ENCODE measurements around the gene RABGAP1L.

DNA sequence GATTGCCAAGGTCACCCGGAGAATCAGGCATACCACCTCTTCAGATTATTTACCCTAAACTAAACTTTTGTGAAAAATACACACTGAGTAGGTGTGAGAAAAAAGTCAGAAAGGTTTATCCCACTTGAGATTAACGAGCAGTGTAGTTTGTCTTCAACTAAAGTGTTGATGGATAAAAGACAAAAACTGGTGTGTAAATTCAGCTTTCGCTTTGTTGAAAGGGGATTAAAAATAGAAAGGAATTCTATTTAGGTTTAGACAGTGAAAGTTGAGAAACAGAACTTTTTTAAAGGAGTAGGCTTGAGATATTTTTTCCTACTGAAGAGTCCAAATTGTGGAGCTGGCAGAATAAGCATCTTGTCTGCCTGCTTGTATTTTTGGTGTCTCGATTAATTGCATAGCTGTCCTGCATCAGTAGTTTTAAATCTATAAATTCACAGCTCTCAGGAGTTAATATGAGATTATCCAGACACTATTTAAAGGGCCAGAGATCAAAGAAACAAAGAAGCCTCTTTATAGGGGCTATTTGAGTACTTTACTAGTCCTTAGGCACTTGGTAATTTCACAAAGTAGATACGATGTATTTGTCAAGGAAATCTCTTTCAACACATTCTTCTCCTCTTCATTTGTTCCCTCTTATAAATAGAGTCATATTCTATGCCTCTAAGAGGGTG lies 46.7 kb upstream of the RABGAP1L start:
- TF ChIP-seq, protein P1, sequence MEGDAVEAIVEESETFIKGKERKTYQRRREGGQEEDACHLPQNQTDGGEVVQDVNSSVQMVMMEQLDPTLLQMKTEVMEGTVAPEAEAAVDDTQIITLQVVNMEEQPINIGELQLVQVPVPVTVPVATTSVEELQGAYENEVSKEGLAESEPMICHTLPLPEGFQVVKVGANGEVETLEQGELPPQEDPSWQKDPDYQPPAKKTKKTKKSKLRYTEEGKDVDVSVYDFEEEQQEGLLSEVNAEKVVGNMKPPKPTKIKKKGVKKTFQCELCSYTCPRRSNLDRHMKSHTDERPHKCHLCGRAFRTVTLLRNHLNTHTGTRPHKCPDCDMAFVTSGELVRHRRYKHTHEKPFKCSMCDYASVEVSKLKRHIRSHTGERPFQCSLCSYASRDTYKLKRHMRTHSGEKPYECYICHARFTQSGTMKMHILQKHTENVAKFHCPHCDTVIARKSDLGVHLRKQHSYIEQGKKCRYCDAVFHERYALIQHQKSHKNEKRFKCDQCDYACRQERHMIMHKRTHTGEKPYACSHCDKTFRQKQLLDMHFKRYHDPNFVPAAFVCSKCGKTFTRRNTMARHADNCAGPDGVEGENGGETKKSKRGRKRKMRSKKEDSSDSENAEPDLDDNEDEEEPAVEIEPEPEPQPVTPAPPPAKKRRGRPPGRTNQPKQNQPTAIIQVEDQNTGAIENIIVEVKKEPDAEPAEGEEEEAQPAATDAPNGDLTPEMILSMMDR (IDR thresholded peaks at IDR 0.05; ENCODE audit: low read depth, low read length): no peak
- TF ChIP-seq MYC (IDR thresholded peaks at IDR 0.05; ENCODE audit: low read depth, low read length): no peak
- no peak for TF ChIP-seq POLR2A (IDR thresholded peaks at IDR 0.05; ENCODE audit: extremely low read depth, insufficient read length)
